NCI-H2196 treated with DMSO at 0.1 percent for 48 hours (cell line): ENCODE results near the gene KCNJ8.
"Not testable (repeated sequence)": the region's sequence is repeated elsewhere in the genome, so short reads cannot be mapped to it uniquely, and the experiment has no call there.

ENCODE experiments used
- DNase-seq: peaks from one replicate; lab custom pipeline; 2025; ENCODE audit not compliant: unreplicated experiment; lab: John Stamatoyannopoulos, UW

KCNJ8 gene

GRCh38 chr12:21774358-21775132 lies at the start of gene KCNJ8:
Gene KCNJ8, minus strand, starts transcription at chr12:21774706. Its CDS starts 1,090 bp downstream, at chr12:21773616.
- DNase-seq = no peak

- DNase-seq = no peak
Measured at GRCh38 chr12:21823581-21823980, 49.1 kb upstream of the KCNJ8 start.

- DNase-seq = no peak
Measured at GRCh38 chr12:21819678-21820077, 45.2 kb upstream of the KCNJ8 start.

GRCh38 chr12:21819236-21819635 lies 44.7 kb upstream of the KCNJ8 start:
- no peak for DNase-seq

GRCh38 chr12:21818627-21819026 lies 44.1 kb upstream of the KCNJ8 start:
- no peak for DNase-seq

- no peak for DNase-seq
Measured at GRCh38 chr12:21815306-21816062, 41.0 kb upstream of the KCNJ8 start.

- no peak for DNase-seq
Measured at GRCh38 chr12:21814814-21815213, 40.3 kb upstream of the KCNJ8 start.

GRCh38 chr12:21814327-21814726 lies 39.8 kb upstream of the KCNJ8 start:
- no peak for DNase-seq

GRCh38 chr12:21813751-21814150 lies 39.2 kb upstream of the KCNJ8 start:
- no peak for DNase-seq

GRCh38 chr12:21813125-21813524 lies 38.6 kb upstream of the KCNJ8 start:
- no peak for DNase-seq

GRCh38 chr12:21812340-21812739 lies 37.8 kb upstream of the KCNJ8 start:
- not testable (repeated sequence) for DNase-seq

- DNase-seq = no peak
Measured at GRCh38 chr12:21809100-21809499, 34.6 kb upstream of the KCNJ8 start.

- DNase-seq = no peak
Measured at GRCh38 chr12:21806255-21806654, 31.7 kb upstream of the KCNJ8 start.

- no peak for DNase-seq
Measured at GRCh38 chr12:21801522-21802288, 27.2 kb upstream of the KCNJ8 start.

GRCh38 chr12:21800011-21800410 lies 25.5 kb upstream of the KCNJ8 start:
- DNase-seq = no peak

- DNase-seq = no peak
Measured at GRCh38 chr12:21797539-21797938, 23.0 kb upstream of the KCNJ8 start.

GRCh38 chr12:21795648-21796328 lies 21.3 kb upstream of the KCNJ8 start:
- DNase-seq = no peak

- DNase-seq = not testable (repeated sequence)
Measured at GRCh38 chr12:21794807-21795595, 20.5 kb upstream of the KCNJ8 start.

- DNase-seq = not testable (repeated sequence)
Measured at GRCh38 chr12:21789687-21790086, 15.2 kb upstream of the KCNJ8 start.
